MV-4-11 (cell line): Measurements from ENCODE around the gene MAOA.
"Not testable (repeated sequence)": the region's sequence is repeated elsewhere in the genome, so short reads cannot be mapped to it uniquely, and the experiment has no call there.

Experiments
- DNase-seq: peaks from one replicate; lab custom pipeline; 2025; lab: John Stamatoyannopoulos, UW

Gene MAOA

DNA sequence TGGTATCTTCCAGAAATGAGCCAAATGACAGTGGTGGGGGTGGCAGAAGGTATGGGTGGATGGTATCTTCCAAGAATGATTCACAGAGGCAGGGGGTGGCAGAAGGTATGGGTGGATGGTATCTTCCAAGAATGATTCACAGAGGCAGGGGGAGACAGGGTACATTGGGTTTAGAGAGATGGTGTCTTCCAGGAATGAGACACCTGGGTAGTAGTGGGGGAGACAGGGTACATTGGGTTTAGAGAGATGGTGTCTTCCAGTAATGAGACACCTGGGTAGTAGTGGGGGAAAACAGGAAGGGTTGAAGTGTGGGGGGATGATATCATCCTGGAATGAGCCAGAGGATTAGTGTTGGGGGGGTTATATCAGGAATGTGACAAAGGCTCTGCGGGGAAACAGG lies 62.0 kb downstream of the MAOA start:
- no peak for DNase-seq

DNA sequence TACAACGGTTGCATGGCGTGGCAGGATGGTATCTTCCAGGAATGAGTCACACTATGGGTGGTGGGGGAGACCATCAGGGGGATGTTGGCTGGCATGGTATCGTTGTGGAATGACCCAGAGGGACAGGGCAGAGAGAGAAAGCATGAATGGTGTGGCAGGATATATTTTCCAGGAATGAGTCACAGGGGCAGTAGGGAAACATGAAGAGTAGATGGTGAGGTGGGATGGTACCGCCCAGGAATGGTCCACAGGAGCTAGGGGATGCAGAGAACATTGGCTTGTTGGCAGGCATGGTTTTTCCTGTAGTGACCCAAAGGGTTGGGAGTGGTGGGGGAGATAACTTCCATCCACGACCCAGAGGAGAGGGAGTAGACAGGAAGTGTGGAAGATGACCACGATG lies 62.4 kb downstream of the MAOA start:
- no peak for DNase-seq

DNA sequence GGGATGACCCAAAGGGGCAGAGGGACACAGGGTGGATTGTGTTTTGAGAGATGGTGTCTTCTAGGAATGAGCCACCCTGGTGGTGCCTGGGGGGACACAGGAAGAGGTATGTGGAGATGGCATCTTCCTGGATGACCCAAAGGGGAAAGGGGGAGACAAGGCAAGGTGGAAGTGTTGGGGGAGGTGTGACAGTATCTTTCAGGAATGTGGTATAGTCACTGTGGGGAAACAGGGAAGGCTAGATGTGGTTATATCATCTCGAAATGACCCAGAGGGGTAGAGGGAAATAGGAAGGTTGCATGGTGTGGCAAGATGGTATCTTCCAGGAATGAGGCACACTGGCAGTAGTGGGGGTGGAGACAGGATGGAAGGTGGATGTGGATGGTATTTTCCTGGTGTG lies 62.9 kb downstream of the MAOA start:
- no peak for DNase-seq

DNA sequence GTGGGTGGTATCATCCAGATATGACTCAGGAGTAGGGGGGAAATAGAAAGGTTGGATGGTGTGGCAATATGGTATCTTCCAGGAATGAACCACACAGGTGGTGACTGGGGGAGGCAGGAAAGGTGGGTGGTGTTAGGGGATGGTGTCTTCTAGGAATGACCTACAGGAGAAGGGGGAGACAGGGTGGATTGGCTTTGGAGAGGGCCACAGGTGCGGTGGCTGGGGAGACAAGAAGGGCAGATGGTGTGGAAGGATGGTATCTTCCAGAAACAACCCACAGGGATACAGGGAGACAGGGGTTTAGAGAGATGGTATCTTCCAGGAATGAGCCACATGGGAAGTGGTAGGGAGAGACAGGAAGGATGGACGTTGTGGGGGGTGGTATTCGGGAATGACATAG lies 64.0 kb downstream of the MAOA start:
- no peak for DNase-seq

DNA sequence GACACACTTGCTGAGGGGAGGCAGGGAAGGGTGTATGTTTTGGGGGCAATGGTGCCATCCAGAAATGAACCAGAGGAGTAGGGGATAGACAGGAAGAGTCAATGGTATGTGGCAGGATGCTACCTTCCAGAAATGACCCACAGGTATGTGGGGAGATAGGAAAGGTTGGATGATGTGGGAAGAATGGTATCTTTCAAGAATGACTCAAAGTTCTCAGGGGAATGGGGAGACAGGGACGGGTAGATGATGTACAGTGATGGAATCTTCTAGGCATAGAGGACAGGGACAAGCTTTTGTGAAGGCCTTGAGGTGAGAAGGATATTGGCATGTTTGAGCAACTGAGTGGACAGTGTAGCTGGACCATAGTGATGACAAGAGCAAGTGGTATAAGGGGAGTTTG lies 64.9 kb downstream of the MAOA start:
- DNase-seq, result no peak

DNA sequence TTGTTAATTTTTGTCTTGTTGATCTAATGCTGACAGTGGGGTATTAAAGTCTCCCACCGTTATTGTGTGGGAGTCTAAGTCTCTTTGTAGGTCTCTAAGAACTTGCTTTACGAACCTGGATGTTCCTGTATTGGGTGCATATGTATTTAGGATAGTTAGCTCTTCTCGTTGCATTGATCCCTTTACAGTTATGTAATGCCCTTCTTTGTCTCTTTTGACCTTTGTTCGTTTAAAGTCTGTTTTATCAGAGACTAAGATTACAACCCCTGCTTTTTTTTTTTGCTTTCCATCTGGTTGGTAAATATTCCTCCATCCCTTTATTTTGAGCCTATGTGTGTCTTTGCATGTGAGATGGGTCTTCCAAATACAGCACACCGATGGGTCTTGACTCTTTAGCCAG lies 69.1 kb downstream of the MAOA start:
- not testable (repeated sequence) for DNase-seq

DNA sequence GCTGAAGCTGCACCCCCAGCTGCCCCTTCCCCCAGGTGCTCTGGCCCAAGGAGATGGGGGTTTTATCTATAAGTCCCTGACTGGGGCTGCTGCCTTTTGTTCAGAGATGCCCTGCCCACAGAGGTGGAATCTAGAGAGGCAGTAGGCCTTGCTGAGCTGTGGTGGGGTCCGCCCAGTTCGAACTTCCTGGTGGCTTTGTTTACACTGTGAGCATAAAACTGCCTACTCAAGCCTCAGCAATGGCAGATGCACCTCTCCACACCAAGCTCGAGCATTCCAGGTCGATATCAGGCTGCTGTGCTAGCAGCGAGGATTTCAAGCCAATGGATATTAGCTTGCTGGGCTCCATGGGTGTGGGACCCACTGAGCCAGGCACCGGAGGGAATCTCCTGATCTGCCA lies 71.2 kb downstream of the MAOA start:
- not testable (repeated sequence) for DNase-seq

DNA sequence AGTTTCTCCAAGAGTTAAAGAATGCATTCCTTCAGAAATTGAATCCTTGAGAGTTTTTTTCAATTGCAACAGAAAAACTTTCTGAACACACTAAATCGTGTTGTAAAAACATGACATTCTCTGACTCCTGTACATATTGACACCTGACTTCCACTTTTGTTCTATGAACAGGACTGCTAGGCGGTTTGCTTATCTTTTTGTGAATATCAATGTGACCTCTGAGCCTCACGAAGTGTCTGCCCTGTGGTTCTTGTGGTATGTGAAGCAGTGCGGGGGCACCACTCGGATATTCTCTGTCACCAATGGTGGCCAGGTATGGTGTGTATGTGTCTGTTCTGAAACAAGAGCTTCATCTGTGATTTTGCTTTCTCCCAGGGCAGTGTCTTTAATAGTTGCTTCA lies 71.9 kb downstream of the MAOA start:
- DNase-seq, result no peak

DNA sequence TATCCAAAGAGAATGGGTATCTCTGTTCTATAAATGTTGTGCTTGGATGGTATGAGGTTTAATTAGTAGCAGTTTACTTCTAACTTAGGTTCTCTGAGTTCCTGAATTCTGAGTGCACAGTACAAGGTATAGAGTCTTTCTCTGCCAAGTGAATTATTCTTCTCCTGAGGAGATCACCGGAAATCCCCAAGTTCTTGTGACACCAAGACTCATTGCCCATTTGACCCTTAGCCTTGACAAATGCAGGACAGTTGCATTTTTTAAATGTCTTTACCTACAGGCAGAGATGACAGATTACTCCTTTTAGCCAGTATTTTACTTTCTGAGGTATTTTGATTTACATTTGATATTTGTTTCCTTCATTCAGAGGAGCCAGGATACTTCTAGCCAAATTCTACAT lies 72.9 kb downstream of the MAOA start:
- no peak for DNase-seq

DNA sequence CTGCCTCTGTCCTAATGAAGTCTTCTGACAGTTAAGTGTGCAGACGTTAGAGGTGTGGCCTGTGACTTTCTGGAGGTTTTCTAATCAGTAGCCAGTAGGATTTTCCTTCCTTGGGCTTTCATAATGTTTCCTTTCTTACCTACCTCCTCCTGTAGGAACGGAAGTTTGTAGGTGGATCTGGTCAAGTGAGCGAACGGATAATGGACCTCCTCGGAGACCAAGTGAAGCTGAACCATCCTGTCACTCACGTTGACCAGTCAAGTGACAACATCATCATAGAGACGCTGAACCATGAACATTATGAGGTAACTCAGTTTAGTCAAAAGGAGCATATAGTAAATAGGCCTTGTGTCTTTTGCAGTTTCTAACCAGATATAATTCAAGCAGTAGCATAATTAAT lies 75.0 kb downstream of the MAOA start:
- no peak for DNase-seq

DNA sequence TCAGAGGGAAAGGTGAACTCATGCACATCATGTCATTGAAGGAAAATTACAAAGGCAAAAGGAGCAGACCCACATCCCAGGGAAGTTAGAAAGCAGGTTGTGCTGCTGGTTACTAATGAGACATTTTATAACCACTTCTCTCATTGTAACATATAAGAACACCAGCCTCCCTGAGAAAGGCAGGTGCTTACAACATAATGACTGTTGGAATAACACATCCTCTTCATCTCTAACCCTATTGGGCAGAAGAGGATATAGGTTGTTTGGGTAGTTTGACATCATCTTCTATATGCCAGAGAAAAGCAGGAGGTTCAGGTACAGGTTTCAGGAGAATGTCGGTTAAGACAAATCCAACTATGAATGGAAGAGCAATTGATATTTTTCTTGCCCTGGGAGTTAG lies 77.6 kb downstream of the MAOA start:
- DNase-seq, result no peak

DNA sequence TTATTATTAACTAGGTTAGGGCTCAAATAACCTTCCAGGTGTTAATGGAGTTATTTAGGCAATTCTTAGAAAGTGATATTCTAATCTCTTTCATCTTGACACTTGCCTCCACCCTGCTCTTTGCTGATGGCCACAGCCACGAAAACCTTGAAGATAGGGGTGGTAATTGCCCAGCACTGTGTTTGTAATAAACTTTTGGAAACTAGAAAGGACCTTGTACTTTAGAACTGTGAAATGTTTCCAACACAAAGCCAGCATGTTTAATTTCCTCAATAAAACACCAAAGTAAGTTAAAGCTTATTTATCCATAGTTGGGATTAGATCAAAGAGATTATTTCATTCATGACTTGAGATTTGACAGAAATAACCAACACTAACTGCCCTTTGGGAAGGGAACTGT lies 78.3 kb downstream of the MAOA start:
- DNase-seq, result no peak

DNA sequence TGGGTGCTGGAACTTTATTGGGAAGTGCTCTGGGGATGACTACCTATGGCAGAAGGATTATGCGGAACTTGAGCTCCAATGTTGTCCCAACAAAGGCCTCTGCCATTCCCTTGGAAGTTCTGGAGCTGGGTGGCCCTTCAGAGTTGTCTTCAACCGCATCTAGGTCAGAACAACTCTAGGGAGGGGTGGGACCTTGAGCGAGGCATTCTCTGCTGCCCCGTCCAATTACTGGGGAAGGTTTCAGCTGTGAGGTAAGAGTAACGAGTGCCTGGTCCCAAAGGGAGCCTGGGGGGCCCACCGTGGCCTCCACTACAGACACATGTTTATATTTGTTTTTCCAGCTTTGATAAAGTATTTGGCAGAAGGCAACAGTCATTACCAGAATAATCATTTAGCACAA lies 79.4 kb downstream of the MAOA start:
- DNase-seq, result no peak

DNA sequence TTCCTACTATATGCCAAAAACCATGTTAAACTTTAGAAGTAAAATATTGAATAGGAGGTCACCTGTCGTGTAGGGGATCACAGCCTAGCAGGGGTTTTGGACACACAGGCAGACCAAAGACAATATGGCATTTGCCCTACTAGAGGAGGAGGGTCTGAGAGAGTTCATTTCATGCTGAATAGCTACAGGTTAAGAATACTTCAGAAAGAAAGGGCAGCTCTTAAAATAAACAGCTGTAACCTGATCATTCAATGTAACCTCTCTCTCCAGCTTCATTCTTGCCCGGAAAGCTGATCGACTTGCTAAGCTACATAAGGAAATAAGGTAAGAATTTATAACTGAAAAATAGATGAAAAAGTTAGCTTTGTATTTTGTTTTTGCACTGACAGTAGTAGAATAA lies 79.9 kb downstream of the MAOA start:
- no peak for DNase-seq

DNA sequence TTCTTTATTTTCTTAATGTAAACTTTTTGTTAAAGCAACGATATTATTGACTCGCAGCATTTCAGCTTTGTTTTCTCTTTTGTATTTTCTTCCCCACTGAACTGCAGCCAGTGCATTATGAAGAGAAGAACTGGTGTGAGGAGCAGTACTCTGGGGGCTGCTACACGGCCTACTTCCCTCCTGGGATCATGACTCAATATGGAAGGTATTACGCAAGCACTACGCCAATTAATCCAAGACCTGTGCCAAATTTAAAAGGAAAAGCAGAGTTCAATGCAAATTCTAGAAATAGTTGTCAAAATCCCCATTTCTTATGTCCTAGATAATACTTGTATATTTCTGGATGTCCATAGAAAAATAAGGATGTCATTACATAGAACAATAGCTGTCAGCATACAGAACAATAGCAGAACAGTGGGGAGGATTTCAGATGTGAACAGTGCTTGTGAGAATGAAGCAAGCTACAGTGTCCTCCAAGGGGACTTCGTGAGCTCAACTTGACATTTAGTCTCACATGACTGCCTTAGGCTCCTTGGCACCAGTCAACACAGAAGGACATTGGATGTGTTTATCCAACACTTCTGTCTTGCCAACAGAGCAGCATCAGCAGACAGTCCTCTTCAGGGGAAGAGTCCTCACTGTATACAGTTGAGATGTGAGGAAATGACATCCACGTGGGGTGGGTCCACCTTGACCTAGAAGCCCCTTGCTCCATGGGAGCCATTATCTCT lies 85.9 kb downstream of the MAOA start:
- DNase-seq, result peak; percentile 39

DNA sequence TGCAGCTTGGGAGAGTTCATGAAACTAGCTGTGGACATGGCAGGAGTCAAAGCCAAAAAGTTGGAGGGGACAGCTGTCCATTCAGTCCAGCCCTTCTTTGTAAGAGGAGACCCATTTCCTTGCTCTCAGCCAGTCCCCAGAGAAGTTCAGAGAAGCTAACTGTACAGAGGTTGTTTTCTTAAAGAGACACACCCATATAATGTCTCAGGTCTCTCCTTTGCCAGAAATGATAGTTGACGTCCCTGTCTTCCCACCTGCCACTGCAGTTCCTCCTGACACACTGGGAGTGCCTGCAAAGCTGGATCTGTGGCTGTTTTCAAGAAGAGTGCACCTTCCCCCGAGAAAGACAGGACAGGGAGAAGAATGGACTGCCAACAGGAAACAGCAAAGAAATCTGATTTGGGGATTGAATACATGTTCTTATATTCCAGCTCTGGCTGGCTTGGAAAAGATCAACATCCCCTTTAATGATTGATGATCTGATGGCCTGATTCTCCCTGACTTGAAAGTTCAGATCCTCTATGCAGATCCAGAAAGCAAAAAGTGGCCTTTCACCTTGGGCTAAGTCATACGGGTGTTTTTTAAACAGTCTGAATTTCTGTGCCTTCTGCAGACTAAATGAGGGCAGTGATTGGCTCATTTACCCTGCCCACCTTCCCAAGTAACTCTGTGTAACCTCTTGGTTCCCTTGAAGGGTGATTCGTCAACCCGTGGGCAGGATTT lies 87.2 kb downstream of the MAOA start:
- no peak for DNase-seq

DNA sequence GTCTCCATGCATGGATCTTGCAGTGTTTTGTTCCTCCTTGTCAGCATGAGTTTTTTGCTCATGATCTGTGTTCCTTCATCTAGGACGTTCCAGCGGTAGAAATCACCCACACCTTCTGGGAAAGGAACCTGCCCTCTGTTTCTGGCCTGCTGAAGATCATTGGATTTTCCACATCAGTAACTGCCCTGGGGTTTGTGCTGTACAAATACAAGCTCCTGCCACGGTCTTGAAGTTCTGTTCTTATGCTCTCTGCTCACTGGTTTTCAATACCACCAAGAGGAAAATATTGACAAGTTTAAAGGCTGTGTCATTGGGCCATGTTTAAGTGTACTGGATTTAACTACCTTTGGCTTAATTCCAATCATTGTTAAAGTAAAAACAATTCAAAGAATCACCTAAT lies 88.2 kb downstream of the MAOA start:
- no peak for DNase-seq

DNA sequence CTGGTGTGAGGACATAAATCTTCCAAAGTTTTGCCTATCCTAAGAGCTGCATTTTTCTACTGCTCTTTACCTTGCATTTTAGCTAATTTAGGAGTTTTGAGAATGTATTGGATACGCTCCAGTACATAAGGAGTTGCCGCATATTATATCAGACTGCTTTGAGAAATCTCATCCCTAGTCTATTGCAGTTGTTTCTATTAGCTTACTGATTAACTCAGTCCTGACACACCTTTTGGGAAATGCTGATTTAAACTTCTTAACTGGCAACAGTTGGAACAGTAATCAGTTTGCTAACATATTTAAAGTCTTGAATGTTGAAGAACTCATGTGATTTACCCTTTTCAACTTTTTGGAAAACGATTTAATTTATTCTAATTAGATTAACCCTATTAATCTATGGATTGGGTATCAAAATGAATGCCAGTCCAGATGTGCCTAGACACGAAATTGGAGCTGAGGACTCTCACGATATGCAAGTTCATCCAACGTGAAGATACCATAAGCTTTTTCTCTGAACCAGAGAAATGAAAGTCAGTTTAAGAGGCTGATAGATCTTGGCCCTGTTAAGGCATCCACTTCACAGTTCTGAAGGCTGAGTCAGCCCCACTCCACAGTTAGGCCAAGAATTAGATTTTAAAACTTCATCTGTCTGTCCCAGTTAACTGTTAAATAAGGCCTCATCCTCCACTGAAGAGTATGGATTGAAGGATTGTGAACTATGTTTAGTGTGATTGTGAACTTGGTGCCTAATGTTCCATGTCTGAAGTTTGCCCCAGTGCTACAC lies 90.0 kb downstream of the MAOA start:
- no peak for DNase-seq

DNA sequence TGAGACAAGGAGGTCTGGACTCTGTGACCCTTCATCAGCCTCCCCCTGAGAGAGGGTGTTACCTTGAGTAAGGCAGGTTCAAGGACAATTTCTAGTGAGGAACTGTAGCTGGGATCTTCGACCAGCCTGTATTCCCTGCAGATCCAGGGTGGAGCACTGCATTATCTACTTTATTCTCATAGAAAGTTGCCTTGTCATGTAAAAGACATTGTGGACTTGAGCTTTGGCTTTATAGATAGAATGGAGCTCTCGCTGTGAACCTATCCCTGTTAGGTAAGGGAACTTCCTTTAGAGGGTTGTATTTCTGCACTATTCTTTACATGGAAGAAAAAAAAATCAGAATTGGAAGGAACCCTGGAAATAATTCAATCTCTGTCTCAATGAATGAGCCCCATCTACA lies 91.4 kb downstream of the MAOA start:
- DNase-seq, result no peak

DNA sequence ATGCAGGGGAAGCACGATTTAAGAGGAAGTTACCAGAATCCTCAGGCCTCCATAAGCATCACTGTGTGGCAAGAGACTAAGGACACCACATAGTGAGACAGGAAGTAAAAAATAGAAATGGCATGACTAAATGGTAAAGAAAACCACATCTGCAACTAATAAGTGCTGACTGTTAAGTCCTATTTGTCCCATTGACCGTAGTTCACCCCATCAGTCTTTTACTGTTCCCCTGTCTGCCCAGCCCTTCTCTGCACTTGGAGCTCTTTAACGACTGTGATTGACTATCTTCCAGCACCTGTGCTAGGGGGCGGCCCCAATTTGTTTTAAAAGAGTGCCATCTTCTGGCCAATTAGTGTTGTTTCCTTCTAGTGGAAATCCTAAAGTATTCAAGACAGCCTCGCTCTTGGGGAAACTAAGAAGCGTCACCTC lies 94.2 kb downstream of the MAOA start:
- peak; percentile 93 for DNase-seq

DNA sequence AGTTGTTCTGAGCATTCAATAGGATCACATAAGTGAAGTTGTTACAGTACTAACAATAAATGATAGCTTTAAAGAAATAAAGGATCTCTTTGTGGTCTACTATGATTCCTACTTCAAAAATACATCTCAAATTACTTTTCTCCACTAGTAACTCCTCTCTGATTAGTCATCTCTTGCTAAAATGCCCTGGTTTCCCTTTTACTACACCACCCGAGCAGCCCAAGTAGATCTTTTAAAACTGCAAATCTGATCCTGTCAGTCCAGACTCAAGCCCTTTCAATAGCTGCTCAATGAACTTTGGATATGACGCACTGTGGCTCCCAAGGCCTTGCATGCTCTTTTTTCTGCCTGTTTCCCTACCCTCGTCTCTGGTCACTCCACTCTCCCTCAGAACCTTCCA lies 97.5 kb downstream of the MAOA start:
- no peak for DNase-seq

DNA sequence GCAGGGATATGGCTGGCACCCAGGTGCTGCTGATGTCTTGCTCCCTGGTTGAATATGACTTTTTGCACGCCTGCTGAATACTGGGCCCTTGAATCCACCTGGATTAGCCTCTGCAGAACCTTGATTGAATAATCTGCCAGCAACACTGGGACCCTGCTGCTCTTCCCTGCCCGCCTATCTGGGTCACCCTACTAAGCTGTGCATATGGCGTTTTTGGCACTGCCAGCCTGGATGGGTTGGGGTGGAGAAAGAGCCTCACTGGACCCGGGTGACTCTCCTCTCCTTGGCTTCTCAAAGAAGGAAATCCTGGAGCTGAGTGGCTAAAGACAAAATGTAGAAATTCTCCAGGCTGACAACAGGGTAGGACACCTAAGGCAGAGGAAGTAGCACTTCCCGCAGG lies 100.0 kb downstream of the MAOA start:
- DNase-seq, result no peak

DNA sequence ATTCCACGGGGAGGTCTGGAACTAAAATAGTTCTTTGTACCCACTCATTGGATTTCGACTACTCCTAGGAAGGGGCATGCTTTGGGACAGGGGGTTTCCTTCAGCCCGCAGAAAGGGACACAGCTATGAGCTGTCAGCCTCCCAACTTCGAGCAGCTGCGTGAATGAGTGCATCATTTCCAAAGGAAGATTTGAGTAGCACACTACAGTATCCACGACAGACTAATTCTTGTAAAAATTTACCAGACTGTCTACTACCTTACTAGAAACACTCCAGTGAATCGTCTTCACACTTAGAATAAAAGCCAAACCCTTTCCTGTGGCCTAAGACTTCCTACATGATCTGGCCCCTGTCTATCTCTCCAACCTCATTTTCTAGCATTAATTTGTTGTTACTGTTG lies 101.9 kb downstream of the MAOA start:
- DNase-seq, result no peak
